ENCODE data around the gene COL18A1. TPM values are rescaled to one million over a fixed set of nuclear protein-coding genes. Genes with fewer than 3 reads are reported as not detected.

The COL18A1 gene
- polyA plus RNA-seq, 1 donor (not counting 4 experiments of a cell fraction or from before 2014, with no cell fraction given), result 13.0 TPM

DNA sequence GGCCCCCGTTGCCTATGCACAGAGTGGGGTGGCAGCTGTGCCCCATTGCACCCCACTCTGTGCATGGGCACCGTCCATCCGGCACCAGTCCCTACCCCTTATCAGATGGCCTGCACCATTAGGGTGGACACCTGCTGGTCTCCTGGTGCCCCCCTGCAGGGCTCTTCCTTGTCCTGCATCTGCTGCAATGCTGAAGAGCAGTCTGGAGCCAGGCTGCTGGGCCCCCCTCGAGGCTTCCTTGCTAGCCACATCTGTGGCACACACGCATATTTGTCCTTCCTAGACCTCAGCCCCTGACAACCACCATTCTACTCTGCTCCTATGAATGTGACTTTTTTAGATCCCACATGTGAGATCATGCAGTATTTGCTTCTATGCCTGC, 56.4 kb downstream of the COL18A1 start:
- TF ChIP-seq EZH2 (IDR thresholded peaks at IDR 0.05; ENCODE audit: low read length), result no peak
- TF ChIP-seq, protein P1, sequence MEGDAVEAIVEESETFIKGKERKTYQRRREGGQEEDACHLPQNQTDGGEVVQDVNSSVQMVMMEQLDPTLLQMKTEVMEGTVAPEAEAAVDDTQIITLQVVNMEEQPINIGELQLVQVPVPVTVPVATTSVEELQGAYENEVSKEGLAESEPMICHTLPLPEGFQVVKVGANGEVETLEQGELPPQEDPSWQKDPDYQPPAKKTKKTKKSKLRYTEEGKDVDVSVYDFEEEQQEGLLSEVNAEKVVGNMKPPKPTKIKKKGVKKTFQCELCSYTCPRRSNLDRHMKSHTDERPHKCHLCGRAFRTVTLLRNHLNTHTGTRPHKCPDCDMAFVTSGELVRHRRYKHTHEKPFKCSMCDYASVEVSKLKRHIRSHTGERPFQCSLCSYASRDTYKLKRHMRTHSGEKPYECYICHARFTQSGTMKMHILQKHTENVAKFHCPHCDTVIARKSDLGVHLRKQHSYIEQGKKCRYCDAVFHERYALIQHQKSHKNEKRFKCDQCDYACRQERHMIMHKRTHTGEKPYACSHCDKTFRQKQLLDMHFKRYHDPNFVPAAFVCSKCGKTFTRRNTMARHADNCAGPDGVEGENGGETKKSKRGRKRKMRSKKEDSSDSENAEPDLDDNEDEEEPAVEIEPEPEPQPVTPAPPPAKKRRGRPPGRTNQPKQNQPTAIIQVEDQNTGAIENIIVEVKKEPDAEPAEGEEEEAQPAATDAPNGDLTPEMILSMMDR (optimal IDR thresholded peaks at IDR 0.05 in 1 of 3, IDR thresholded peaks at IDR 0.05 in 1 of 3, conservative IDR thresholded peaks at IDR 0.05 in 1 of 3; ENCODE audit: extremely low read depth in 1 of 3, insufficient read depth in 2 of 3, low read length in 3 of 3), result no peak
- Histone ChIP-seq H3K79me2 (ENCODE audit: control insufficient read depth, insufficient read depth, low read length) (no peaks in the 10 kb centered on the region), H3K36me3 (ENCODE audit: control insufficient read depth in 2 of 2, extremely low read depth in 1 of 2, insufficient read depth in 2 of 2, low read length in 2 of 2) (peaks cover 0 to 3% of the 10 kb centered on the region in 2 experiments), H2AFZ (ENCODE audit: control insufficient read depth, low read length) (no peak overlapping the region), H3K9me1 (ENCODE audit: control insufficient read depth, extremely low read depth, insufficient read depth, low read length) (no peaks in the 10 kb centered on the region), H3K9me3 (ENCODE audit: control insufficient read depth, low read depth, low read length) (no peaks in the 10 kb centered on the region), H3K4me3 (ENCODE audit: control insufficient read depth in 2 of 3, extremely low read depth in 1 of 3, insufficient read depth in 2 of 3, low read depth in 1 of 3, low read length in 3 of 3) (no peak overlapping the region), H3K9ac (ENCODE audit: control insufficient read depth, extremely low read depth, insufficient read depth, low read length) (no peak overlapping the region), H3K4me1 (ENCODE audit: control insufficient read depth, extremely low read depth, insufficient read depth, low read length) (no peaks in the 10 kb centered on the region), H3K4me2 (ENCODE audit: control insufficient read depth, extremely low read depth, insufficient read depth, low read depth, low read length) (no peak overlapping the region), H3K27me3 (ENCODE audit: control insufficient read depth, extremely low read depth, insufficient read depth, low read length) (no peaks in the 10 kb centered on the region), H4K20me1 (ENCODE audit: control insufficient read depth, extremely low read depth, insufficient read depth, low read length) (no peaks in the 10 kb centered on the region), H3K27ac (ENCODE audit: control insufficient read depth, insufficient read depth, low read length) (no peak overlapping the region)
- dilution Hi-C loops (cut with MboI; ENCODE audit: extremely low pct_ligation_motif_present, low sequenced_read_pairs), result no loop called here
- DNase-seq (ENCODE audit: low read depth, low spot score), result no peak
- FAIRE-seq, result no peak

DNA sequence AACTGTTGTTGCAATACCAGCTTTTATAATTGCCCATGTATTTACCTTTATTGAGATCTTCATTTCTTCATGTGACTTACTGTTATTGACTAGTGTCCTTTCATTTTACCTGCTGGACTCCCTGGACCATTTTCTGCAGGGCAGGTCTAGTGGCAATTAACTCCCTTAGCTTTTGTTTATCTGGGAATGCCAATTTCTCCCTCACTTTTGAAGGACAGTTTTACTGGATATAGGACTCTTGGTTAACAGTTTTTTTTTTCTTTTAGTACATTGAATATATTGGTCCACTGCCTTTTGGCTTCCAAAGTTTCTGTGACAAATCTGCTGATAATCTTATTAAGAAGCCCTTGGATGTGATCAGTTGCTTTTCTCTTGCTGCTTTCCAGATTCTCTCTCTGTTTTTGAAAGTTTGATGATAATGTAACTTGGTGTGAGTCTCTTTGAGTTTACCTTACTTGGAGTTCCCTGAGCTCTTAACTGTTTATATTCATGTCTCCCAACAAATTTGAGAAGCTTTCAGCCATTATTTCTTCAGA, 56.9 kb downstream of the COL18A1 start:
- no peak overlapping the region for H3K27ac ChIP-seq (ENCODE audit: control insufficient read depth, insufficient read depth, low read length)
- no peak overlapping the region for H3K9ac ChIP-seq (ENCODE audit: control insufficient read depth, extremely low read depth, insufficient read depth, low read length)
- H3K79me2 ChIP-seq (ENCODE audit: control insufficient read depth, insufficient read depth, low read length), result no peaks in the 10 kb centered on the region
- dilution Hi-C loops (cut with MboI; ENCODE audit: extremely low pct_ligation_motif_present, low sequenced_read_pairs), result no loop called here
- peaks cover 0 to 3% of the 10 kb centered on the region in 2 experiments for H3K36me3 ChIP-seq (ENCODE audit: control insufficient read depth in 2 of 2, extremely low read depth in 1 of 2, insufficient read depth in 2 of 2, low read length in 2 of 2)
- DNase-seq (ENCODE audit: low read depth, low spot score), result no peak
- no peak overlapping the region for H2AFZ ChIP-seq (ENCODE audit: control insufficient read depth, low read length)
- no peak for TF ChIP-seq EZH2 (IDR thresholded peaks at IDR 0.05; ENCODE audit: low read length)
- TF ChIP-seq, protein P1 (optimal IDR thresholded peaks at IDR 0.05 in 1 of 3, IDR thresholded peaks at IDR 0.05 in 1 of 3, conservative IDR thresholded peaks at IDR 0.05 in 1 of 3; ENCODE audit: extremely low read depth in 1 of 3, insufficient read depth in 2 of 3, low read length in 3 of 3), result no peak
- no peak overlapping the region for H3K4me3 ChIP-seq (ENCODE audit: control insufficient read depth in 2 of 3, extremely low read depth in 1 of 3, insufficient read depth in 2 of 3, low read depth in 1 of 3, low read length in 3 of 3)
- H3K4me1 ChIP-seq (ENCODE audit: control insufficient read depth, extremely low read depth, insufficient read depth, low read length), result peaks cover 2% of the 10 kb centered on the region
- H4K20me1 ChIP-seq (ENCODE audit: control insufficient read depth, extremely low read depth, insufficient read depth, low read length), result no peaks in the 10 kb centered on the region
- H3K9me3 ChIP-seq (ENCODE audit: control insufficient read depth, low read depth, low read length), result no peaks in the 10 kb centered on the region
- no peaks in the 10 kb centered on the region for H3K27me3 ChIP-seq (ENCODE audit: control insufficient read depth, extremely low read depth, insufficient read depth, low read length)
- H3K4me2 ChIP-seq (ENCODE audit: control insufficient read depth, extremely low read depth, insufficient read depth, low read depth, low read length), result no peak overlapping the region
- H3K9me1 ChIP-seq (ENCODE audit: control insufficient read depth, extremely low read depth, insufficient read depth, low read length), result no peaks in the 10 kb centered on the region
- no peak for FAIRE-seq

All from keratinocyte (primary cell).